Tibial nerve (tissue), 3 donors: ENCODE results near the gene HNRNPM.

Experiments
- CTCF ChIP-seq, 5 experiments: fragments of 200-600 bp in 3 of 5; fragments of 450-650 bp in 2 of 5; sonication (generic) in 3 of 5; IDR thresholded peaks; one replicate each; pipeline ENCODE4 v1.5.1; 2016 to 2019; ENCODE audit warnings: antibody characterized with exemption in 5 of 5, mild to moderate bottlenecking in 3 of 5, moderate library complexity in 2 of 5
- POLR2A ChIP-seq, 2 donors: fragments of 450-650 bp; IDR thresholded peaks; one replicate each; pipeline ENCODE4 v1.6.1; 2017; ENCODE audit warnings: antibody characterized with exemption in 2 of 2, mild to moderate bottlenecking in 2 of 2, moderate library complexity in 2 of 2

GRCh38 chr19:8429826-8430225 lies 14.9 kb upstream of the HNRNPM start:
- TF ChIP-seq CTCF (IDR thresholded peaks at IDR 0.05), result no peak
- TF ChIP-seq POLR2A (IDR thresholded peaks at IDR 0.05), result no peak
